ENCODE data around the gene SEPTIN10.

DNA sequence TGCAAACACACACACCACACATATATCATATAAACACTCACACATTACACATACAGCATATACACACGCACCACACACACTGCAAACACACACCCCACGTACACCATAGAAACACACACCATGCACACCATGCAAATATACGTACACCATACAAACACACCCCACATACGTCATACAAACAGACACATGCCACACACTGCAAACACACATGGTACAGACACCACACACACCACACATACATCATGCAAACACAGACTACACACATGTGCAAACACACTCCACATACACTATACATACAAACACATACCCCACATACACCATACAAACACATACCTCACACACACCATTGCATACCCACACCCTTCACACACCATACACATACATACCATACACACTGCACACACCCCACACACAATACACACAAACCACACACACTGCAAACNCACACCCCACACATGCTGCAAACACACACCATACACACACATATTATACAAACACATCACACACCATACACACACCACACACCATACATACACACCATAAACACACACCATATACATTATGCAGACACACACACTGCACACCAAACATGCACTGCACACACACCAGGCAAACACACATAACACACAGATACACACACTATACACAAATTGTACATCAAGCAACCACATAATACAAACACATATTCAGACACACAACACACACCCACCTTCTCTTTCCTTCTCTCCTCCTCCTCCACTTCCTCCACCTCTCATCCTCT, 120.4 kb downstream of the SEPTIN10 start:
- TF ChIP-seq GATA3 (IDR thresholded peaks at IDR 0.05; ENCODE audit: low read depth, low read length) (no peak), GATA2 (IDR thresholded peaks at IDR 0.05; ENCODE audit: low read depth, low read length) (no peak)

All from SH-SY5Y (cell line).